Astrocyte (in vitro differentiated cells and primary cell): ENCODE results near the gene FOXB2.

Experiments
- CTCF ChIP-seq: IDR thresholded peaks from 2 replicates; pipeline ENCODE4 v1.5.1; 2011; ENCODE audit warnings: low read depth, mild to moderate bottlenecking, inconsistent platforms, low read length, moderate library complexity; ENCODE audit not compliant: insufficient read depth
- EZH2 ChIP-seq: IDR thresholded peaks from 2 replicates; pipeline ENCODE4 v1.6.1; 2012; ENCODE audit warnings: mild to moderate bottlenecking, low read length, inconsistent platforms; ENCODE audit not compliant: insufficient read depth

- TF ChIP-seq CTCF (no peak), EZH2 (no peak)
Measured at GRCh38 chr9:76985581-76985980, 33.9 kb upstream of the FOXB2 start.
